HTR-8/SVneo (cell line): ENCODE measurements around the gene ARAP2.

Source experiments
- DNase-seq: peaks from one replicate; pipeline ENCODE4 v3.0.0; 2011; ENCODE audit warnings: low spot score, mixed read lengths; ENCODE audit not compliant: insufficient read length
- FAIRE-seq: peaks from 2 replicates; lab custom pipeline; 2011; peaks lifted over from hg19 to GRCh38; lab: Jason Lieb, UNC

The ARAP2 gene

GRCh38 chr4:36267486-36268268 is 23.4 kb upstream of the ARAP2 start:
- DNase-seq: no peak

GRCh38 chr4:36264207-36264826 is 20.0 kb upstream of the ARAP2 start:
- FAIRE-seq (no peak), DNase-seq (no peak)

More at GRCh38 chr4:36267486-36268268, 23.4 kb upstream of the ARAP2 start:
- no peak for FAIRE-seq

GRCh38 chr4:36260731-36261130 is 16.4 kb upstream of the ARAP2 start:
- FAIRE-seq (no peak), DNase-seq (no peak)

- DNase-seq: no peak
- FAIRE-seq: no peak
Observed at GRCh38 chr4:36256398-36256891, 12.1 kb upstream of the ARAP2 start.

- FAIRE-seq: no peak
- no peak for DNase-seq
Observed at GRCh38 chr4:36255577-36255976, 11.3 kb upstream of the ARAP2 start.

- FAIRE-seq (no peak), DNase-seq (no peak)
Observed at GRCh38 chr4:36254371-36254770, 10.1 kb upstream of the ARAP2 start.

GRCh38 chr4:36251983-36252382 is 7.7 kb upstream of the ARAP2 start:
- no peak for DNase-seq
- no peak for FAIRE-seq

- no peak for DNase-seq
- no peak for FAIRE-seq
Observed at GRCh38 chr4:36249610-36250009, 5.3 kb upstream of the ARAP2 start.

- peak; percentile 33 for DNase-seq
- FAIRE-seq: no peak
Observed at GRCh38 chr4:36243355-36244256, 708 bp downstream of the ARAP2 start.

GRCh38 chr4:36242629-36243354 is 1.5 kb downstream of the ARAP2 start:
- FAIRE-seq: no peak

GRCh38 chr4:36241771-36242170 is 2.5 kb downstream of the ARAP2 start:
- no peak for FAIRE-seq
- no peak for DNase-seq

More at GRCh38 chr4:36242629-36243354, 1.5 kb downstream of the ARAP2 start:
- DNase-seq: no peak

GRCh38 chr4:36237366-36238313 is 6.7 kb downstream of the ARAP2 start:
- DNase-seq (no peak), FAIRE-seq (no peak)

- DNase-seq: no peak
- FAIRE-seq: no peak
Observed at GRCh38 chr4:36236159-36236558, 8.2 kb downstream of the ARAP2 start.

- FAIRE-seq: peak; percentile 77
- peak; percentile 21 for DNase-seq
Observed at GRCh38 chr4:36235306-36235705, 9.0 kb downstream of the ARAP2 start.

GRCh38 chr4:36233567-36234266 is 10.6 kb downstream of the ARAP2 start:
- FAIRE-seq (no peak), DNase-seq (no peak)

- DNase-seq: no peak
- no peak for FAIRE-seq
Observed at GRCh38 chr4:36230534-36230933, 13.8 kb downstream of the ARAP2 start.

- DNase-seq (no peak), FAIRE-seq (no peak)
Observed at GRCh38 chr4:36227913-36228312, 16.4 kb downstream of the ARAP2 start.
